Lower leg skin (tissue), 4 donors: ENCODE measurements around the gene RAB17. TPM values are rescaled to one million over a fixed set of nuclear protein-coding genes. Genes with fewer than 3 reads are reported as not detected.

Experiments used
- DNase-seq, 2 donors: peaks; one replicate each; pipeline ENCODE4 v3.0.0-alpha.2; 2019; ENCODE audit warnings: low spot score in 2 of 2
- H3K4me3 ChIP-seq: fragments of 200-600 bp; sonication (generic); 2 replicates; pipeline ENCODE4 v1.5.1; 2017; ENCODE audit warnings: mild to moderate bottlenecking, low read depth; ENCODE audit not compliant: poor library complexity, severe bottlenecking
- POLR2A ChIP-seq, 2 donors: fragments of 450-650 bp; IDR thresholded peaks; one replicate each; pipeline ENCODE4 v1.6.1; 2016 to 2017; ENCODE audit warnings: antibody characterized with exemption in 2 of 2, mild to moderate bottlenecking in 1 of 2, moderate library complexity in 1 of 2
- WGBS, 2 donors: methylation state at CpG; one replicate each; pipeline ENCODE4 v1.1.5; 2018; 5-methylcytosine and 5-hydroxymethylcytosine counted together
- intact Hi-C: fragments of 100-400 bp; cut with DNase I; formaldehyde crosslinking; loops from one replicate; pipeline ENCODE4 v1.15.0; 2023; ENCODE audit warnings: low total_unique reads
- total RNA-seq, 4 donors: library from RNA; depleted of rRNA; stranded (reverse); fragments of >200 nt; gene quantifications; one replicate each; pipeline ENCODE4 v1.1.0, GENCODE V29; 2016
- TF ChIP-seq, protein P1 (sequence below), 3 donors: fragments of 450-650 bp; IDR thresholded peaks; one replicate each; pipeline ENCODE4 v1.5.1; 2016; ENCODE audit warnings: antibody characterized with exemption in 3 of 3, mild to moderate bottlenecking in 3 of 3, moderate library complexity in 2 of 3

The RAB17 gene
- total RNA-seq, 4 donors from 2014 or later: 1.7 to 6.3 (median 2.8) TPM

DNA sequence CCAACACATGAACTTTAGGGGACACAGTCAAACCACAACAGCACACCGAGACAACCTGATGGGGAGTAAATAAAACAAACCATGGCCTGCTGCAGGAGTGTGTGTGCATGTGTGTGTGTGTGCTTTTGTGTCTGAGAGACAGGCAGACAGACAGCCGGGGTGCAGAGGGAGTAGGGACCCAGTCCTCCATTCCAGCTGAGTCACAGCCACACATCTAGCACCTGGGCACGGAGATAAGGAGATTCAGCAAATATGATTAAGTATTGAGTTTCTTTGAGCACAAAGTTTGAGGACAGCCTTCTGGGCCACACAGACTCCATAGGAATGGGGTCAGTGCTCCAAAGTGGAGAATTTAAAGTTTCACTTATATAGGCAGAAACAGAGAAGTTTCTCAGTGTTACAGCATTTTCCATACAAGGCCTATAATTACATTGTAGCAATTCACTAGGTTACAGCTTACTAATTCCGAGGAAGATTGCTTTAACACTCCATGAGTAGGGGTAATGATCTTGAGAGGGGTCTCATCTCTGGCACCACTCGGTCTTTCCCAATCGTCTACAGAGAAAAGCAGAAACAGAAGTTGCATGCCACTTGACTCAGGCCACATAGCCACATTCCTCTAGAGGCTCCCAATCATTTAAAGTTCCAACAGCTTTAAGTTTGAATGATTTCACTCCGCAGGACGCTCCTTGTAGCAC lies 55.0 kb downstream of the RAB17 start:
- TF ChIP-seq POLR2A (IDR thresholded peaks at IDR 0.05): no peak
- TF ChIP-seq, protein P1, sequence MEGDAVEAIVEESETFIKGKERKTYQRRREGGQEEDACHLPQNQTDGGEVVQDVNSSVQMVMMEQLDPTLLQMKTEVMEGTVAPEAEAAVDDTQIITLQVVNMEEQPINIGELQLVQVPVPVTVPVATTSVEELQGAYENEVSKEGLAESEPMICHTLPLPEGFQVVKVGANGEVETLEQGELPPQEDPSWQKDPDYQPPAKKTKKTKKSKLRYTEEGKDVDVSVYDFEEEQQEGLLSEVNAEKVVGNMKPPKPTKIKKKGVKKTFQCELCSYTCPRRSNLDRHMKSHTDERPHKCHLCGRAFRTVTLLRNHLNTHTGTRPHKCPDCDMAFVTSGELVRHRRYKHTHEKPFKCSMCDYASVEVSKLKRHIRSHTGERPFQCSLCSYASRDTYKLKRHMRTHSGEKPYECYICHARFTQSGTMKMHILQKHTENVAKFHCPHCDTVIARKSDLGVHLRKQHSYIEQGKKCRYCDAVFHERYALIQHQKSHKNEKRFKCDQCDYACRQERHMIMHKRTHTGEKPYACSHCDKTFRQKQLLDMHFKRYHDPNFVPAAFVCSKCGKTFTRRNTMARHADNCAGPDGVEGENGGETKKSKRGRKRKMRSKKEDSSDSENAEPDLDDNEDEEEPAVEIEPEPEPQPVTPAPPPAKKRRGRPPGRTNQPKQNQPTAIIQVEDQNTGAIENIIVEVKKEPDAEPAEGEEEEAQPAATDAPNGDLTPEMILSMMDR (IDR thresholded peaks at IDR 0.05): no peak
- WGBS, 2 donors: 89 to 92% methylated on average over 8 of the region's 8 CpGs
- DNase-seq: no peak
- intact Hi-C loops: no loop called here
- no peak overlapping the region for H3K4me3 ChIP-seq

DNA sequence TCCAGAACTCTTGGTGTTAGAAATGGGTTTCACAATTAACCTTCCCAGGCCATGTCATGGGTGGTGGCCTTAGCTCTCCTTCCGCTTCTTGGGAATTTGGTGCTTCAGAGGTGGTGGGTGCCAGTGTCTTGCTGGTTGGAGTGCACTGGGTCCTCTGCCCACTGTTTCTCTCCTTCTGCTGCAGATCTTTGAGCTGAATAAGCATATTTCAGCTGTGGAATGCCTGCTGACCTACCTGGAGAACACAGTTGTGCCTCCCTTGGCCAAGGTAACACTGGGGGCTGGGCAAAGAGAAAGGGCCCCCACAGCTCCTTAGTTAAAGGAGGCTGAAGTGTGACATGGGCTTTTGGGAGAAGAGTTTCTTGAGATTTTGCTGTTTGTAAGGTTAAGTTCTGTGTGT lies 56.2 kb downstream of the RAB17 start:
- WGBS, 2 donors: 100% methylated on average over 1 of the region's 1 CpG
- TF ChIP-seq, protein P1 (IDR thresholded peaks at IDR 0.05): no peak
- no peak for TF ChIP-seq POLR2A (IDR thresholded peaks at IDR 0.05)

DNA sequence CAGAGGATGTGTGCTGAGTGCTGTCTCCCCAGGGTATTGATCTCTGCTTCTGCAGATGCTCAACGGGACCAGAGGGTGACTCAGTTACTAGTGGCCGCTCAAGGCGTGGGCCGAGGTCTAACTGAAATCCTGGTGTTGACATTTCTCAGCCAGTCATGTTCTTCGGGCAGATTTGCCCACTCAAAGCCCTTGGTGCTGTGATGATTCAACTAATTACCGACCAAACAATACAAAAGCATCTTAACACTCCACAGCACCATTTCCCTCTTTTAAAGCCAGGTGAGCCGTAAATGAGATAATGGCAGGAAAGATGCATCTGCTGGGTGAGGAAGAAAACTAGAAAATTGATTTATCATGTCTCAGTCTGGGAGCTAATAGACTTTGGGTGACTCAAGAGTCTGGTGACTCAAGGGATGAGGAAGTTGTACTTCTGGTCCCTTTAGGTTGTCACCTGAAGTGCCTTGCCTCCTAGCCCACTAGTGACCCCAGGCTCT lies 56.8 kb downstream of the RAB17 start:
- 86 to 88% methylated on average over 7 of the region's 7 CpGs for WGBS, 2 donors
- DNase-seq: no peak
- no peak overlapping the region for H3K4me3 ChIP-seq
- no peak for TF ChIP-seq POLR2A (IDR thresholded peaks at IDR 0.05)
- TF ChIP-seq, protein P1 (IDR thresholded peaks at IDR 0.05): no peak
- intact Hi-C loops: no loop called here

More for the DNA sequence above, 56.2 kb downstream of the RAB17 start:
- H3K4me3 ChIP-seq: no peak overlapping the region
- DNase-seq: no peak
- intact Hi-C loops: no loop called here

DNA sequence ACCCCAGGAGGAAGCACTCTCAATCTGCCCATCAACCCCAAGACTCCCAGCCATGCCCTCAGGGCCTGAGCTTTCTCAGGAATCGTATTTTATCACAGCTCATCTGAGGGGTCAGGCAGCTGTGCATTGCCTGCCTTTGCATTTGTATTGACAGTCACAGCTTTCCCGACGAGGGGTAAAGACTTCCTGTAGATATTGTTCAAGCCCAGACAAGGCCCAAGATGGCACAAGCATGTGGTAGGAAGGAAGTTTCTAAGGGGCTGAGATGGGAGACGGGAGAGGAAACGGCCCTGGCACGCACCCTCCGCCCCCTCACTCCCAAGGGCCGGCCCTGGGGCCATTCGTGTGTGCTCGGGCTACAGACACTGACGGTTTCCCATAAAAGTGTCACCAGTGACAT lies 58.4 kb downstream of the RAB17 start:
- intact Hi-C loops: no loop called here

DNA sequence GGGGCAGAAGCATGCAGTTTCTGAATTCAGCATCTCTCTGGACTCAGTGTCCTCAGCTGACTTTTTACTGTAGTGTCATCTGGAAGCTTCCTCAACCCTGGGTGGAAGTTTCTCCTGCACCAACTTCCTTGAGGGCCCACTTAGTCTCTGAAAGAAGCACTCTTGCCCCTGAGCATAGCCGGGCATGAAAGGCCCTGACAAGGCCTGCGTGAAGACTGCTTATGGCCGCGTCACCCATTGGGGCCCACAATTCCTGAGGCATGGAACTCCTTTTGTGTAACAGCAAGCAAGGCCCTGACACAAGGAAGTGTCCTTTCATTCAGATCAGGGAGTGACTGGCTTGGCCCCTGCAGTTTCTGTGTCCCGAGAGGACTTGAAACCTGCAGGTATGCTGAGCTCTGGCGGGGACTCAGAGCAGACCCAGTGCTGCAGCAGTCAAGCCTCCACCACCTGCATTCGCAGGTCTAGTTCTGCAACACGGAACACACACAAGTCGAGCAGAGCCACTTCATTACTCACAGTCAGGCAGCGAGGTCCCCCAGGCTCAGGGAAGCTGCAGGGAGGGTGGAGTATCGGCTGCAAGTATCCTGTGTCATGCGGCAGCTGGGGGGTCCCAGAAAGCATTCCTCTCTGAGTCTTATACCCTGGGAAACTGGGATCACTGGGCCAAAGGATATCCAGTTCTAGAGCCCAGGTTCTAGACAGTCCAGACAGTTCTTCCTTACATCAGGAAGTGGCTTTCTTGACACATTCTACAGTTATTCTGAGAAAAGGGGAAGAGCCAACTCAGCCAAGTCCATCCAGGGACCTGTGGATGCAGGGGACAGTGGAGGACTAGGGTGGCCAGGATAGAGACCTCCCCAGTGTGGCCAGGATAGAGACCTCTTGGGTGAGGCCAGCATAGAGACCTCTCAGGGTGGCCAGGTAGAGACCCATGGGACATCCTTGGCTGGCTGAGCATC lies 59.8 kb downstream of the RAB17 start:
- 91 to 96% methylated on average over 12 of the region's 12 CpGs for WGBS, 2 donors
- TF ChIP-seq, protein P1 (IDR thresholded peaks at IDR 0.05): no peak
- TF ChIP-seq POLR2A (IDR thresholded peaks at IDR 0.05): no peak
- intact Hi-C loops: no loop called here
- no peak overlapping the region for H3K4me3 ChIP-seq
- DNase-seq: no peak

More for the DNA sequence above, 58.4 kb downstream of the RAB17 start:
- 36 to 52% methylated on average over 11 of the region's 11 CpGs for WGBS, 2 donors
- H3K4me3 ChIP-seq: no peak overlapping the region
- no peak for DNase-seq
- no peak for TF ChIP-seq POLR2A (IDR thresholded peaks at IDR 0.05)
- TF ChIP-seq, protein P1 (IDR thresholded peaks at IDR 0.05): no peak
